GM19452 (cell line): ENCODE results near the gene BRK1.
"Not testable (repeated sequence)": the region's sequence is repeated elsewhere in the genome, so short reads cannot be mapped to it uniquely, and the experiment has no call there.

ENCODE experiments used
- ATAC-seq: cut with Tn5 transposase; IDR thresholded peaks from one replicate; pipeline ENCODE4 v1.9.1; 2021; ENCODE audit not compliant: unreplicated experiment

BRK1 gene

GRCh38 chr3:10115326-10116137 is at the start of gene BRK1:
Gene BRK1, plus strand, starts transcription at chr3:10115675. Its CDS starts 27 bp downstream, at chr3:10115702.
- ATAC-seq = peak; percentile 96

GRCh38 chr3:10070077-10070476 is 45.4 kb upstream of the BRK1 start:
- not testable (repeated sequence) for ATAC-seq

- no peak for ATAC-seq
Measured at GRCh38 chr3:10074666-10075065, 40.8 kb upstream of the BRK1 start.

GRCh38 chr3:10081871-10082270 is 33.6 kb upstream of the BRK1 start:
- no peak for ATAC-seq

GRCh38 chr3:10085738-10086137 is 29.7 kb upstream of the BRK1 start:
- no peak for ATAC-seq

GRCh38 chr3:10088256-10088655 is 27.2 kb upstream of the BRK1 start:
- ATAC-seq = no peak

- ATAC-seq = no peak
Measured at GRCh38 chr3:10090179-10090578, 25.3 kb upstream of the BRK1 start.

- not testable (repeated sequence) for ATAC-seq
Measured at GRCh38 chr3:10090774-10091173, 24.7 kb upstream of the BRK1 start.

- not testable (repeated sequence) for ATAC-seq
Measured at GRCh38 chr3:10091387-10091786, 24.1 kb upstream of the BRK1 start.

GRCh38 chr3:10093678-10094077 is 21.8 kb upstream of the BRK1 start:
- ATAC-seq = no peak

GRCh38 chr3:10099041-10099440 is 16.4 kb upstream of the BRK1 start:
- no peak for ATAC-seq

GRCh38 chr3:10106919-10107318 is 8.6 kb upstream of the BRK1 start:
- no peak for ATAC-seq

GRCh38 chr3:10108091-10108490 is 7.4 kb upstream of the BRK1 start, which contains the start of gene FANCD2OS:
Gene FANCD2OS, minus strand, starts transcription at chr3:10108255. Its CDS starts 3,481 bp downstream, at chr3:10104774.
- ATAC-seq = no peak

GRCh38 chr3:10116138-10116460 is 624 bp downstream of the BRK1 start:
- ATAC-seq = peak; percentile 19

- no peak for ATAC-seq
Measured at GRCh38 chr3:10116928-10117327, 1.5 kb downstream of the BRK1 start.

- no peak for ATAC-seq
Measured at GRCh38 chr3:10119376-10119775, 3.9 kb downstream of the BRK1 start.

- ATAC-seq = no peak
Measured at GRCh38 chr3:10121064-10121463, 5.6 kb downstream of the BRK1 start.

- ATAC-seq = no peak
Measured at GRCh38 chr3:10122724-10123123, 7.2 kb downstream of the BRK1 start.

- ATAC-seq = not testable (repeated sequence)
Measured at GRCh38 chr3:10135872-10136271, 20.4 kb downstream of the BRK1 start.

GRCh38 chr3:10136426-10137005 is 21.0 kb downstream of the BRK1 start:
- ATAC-seq = no peak

GRCh38 chr3:10137178-10137577 is 21.7 kb downstream of the BRK1 start:
- ATAC-seq = no peak

GRCh38 chr3:10140996-10141546 is 25.6 kb downstream of the BRK1 start:
- ATAC-seq = no peak
